Testis (tissue), 3 donors: ENCODE measurements around the gene DAP3. TPM values are rescaled to one million over a fixed set of nuclear protein-coding genes. Genes with fewer than 3 reads are reported as not detected.
"Not testable (repeated sequence)": the region's sequence is repeated elsewhere in the genome, so short reads cannot be mapped to it uniquely, and the experiment has no call there.

Experiments used
- DNase-seq: peaks from one replicate; pipeline ENCODE4 v3.0.0-alpha.2; 2019
- H3K27ac ChIP-seq, 2 donors: fragments of 200-600 bp; sonication (generic); one replicate each; pipeline ENCODE4 v1.5.1; 2019
- H3K27me3 ChIP-seq: fragments of 200-600 bp; sonication (generic); one replicate; pipeline ENCODE4 v1.5.1; 2019
- H3K36me3 ChIP-seq: fragments of 200-600 bp; sonication (generic); one replicate; pipeline ENCODE4 v1.5.1; 2017; ENCODE audit warnings: low read depth; ENCODE audit errors: missing control alignments
- H3K4me1 ChIP-seq: fragments of 200-600 bp; sonication (generic); one replicate; pipeline ENCODE4 v1.5.1; 2019
- H3K4me3 ChIP-seq, 2 donors: fragments of 200-600 bp; sonication (generic); one replicate each; pipeline ENCODE4 v1.5.1; 2017 to 2019
- H3K9me3 ChIP-seq: fragments of 200-600 bp; sonication (generic); one replicate; pipeline ENCODE4 v1.5.1; 2017
- CTCF ChIP-seq, 3 experiments: fragments of 450-650 bp in 2 of 3; fragments of 200-600 bp in 1 of 3; sonication (generic) in 1 of 3; IDR thresholded peaks; one replicate each; pipeline ENCODE4 v1.5.1; 2016 to 2019; ENCODE audit warnings: antibody characterized with exemption in 3 of 3, mild to moderate bottlenecking in 2 of 3, moderate library complexity in 1 of 3
- POLR2A ChIP-seq: fragments of 450-650 bp; IDR thresholded peaks from one replicate; pipeline ENCODE4 v1.6.1; 2017; ENCODE audit warnings: antibody characterized with exemption, mild to moderate bottlenecking, moderate library complexity
- WGBS, 2 donors: methylation state at CpG; one replicate each; pipeline ENCODE4 v1.1.5; 2018; 5-methylcytosine and 5-hydroxymethylcytosine counted together
- intact Hi-C: fragments of 100-400 bp; cut with DNase I; formaldehyde crosslinking; loops from one replicate; pipeline ENCODE4 v1.15.1; 2023; ENCODE audit warnings: low total_unique reads
- polyA plus RNA-seq: library from polyadenylated mRNA; stranded (reverse); fragments of 350-450 nt; fragmentation: Illumina TruSeq; extraction: RNeasy Lipid Tissue Mini Kit (QIAGEN cat#74804); gene quantifications from one replicate; pipeline ENCODE4 v1.2.3, GENCODE V29; 2014; ENCODE audit warnings: low read depth, low replicate concordance; ENCODE audit not compliant: insufficient read depth
- total RNA-seq, 2 donors: library from RNA; depleted of rRNA; stranded (reverse); fragments of >200 nt; gene quantifications; one replicate each; pipeline ENCODE4 v1.2.3, GENCODE V29; 2016

Gene DAP3
- total and polyA plus RNA-seq, 3 donors from 2014 or later: 121 to 286 (median 277) TPM

DNA sequence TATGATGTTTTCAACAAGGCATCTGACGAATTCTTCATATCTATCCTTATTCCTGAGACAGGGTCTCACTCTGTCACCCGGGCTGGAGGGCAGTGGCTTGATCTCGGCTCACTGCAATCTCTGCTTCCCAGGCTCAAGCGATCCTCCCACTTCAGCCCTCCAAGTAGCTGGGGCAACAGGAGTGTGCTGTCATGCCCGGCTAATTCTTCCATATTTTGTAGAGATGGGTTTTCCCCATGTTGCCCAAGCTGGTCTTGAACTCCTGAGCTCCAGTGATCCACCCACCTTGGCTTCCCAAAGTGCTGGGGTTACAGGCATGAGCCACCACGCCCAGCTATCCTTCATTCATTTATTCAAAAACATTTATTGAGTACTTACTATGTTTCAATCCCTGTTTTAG lies 8.4 kb upstream of the DAP3 start:
- Histone ChIP-seq H3K27ac (no peak overlapping the region), H3K4me3 (no peak overlapping the region), H3K36me3 (no peaks in the 10 kb centered on the region), H3K27me3 (no peaks in the 10 kb centered on the region), H3K4me1 (no peaks in the 10 kb centered on the region), H3K9me3 (no peaks in the 10 kb centered on the region)
- TF ChIP-seq POLR2A (no peak), CTCF (IDR thresholded peaks at IDR 0.05) (no peak)
- intact Hi-C loops: no loop called here
- 81 to 91% methylated on average over 6 of the region's 6 CpGs for whole genome bisulfite sequencing, 2 donors
- DNase-seq: no peak

DNA sequence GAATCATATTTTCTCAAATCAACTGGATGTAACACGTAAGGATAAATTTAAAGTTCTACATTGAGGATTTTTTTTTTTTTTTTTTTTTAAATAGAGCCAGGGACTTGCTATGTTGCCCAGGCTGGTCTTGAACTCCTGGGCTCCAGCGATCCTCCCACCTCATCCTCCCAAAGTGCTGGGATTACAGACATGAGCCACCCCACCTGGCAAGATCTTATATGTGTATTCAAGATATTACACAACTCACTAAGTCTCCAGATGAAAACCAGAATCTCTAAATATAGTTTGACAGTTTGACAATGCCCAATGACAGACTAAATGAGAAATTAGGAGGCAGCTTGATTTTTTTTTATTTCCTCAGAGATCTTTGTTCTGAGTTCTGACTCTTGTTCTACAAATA lies 7.1 kb upstream of the DAP3 start:
- 85 to 94% methylated on average over 2 of the region's 2 CpGs for WGBS, 2 donors
- Histone ChIP-seq H3K36me3 (no peaks in the 10 kb centered on the region), H3K9me3 (no peaks in the 10 kb centered on the region), H3K27me3 (no peaks in the 10 kb centered on the region), H3K4me1 (peaks cover 5% of the 10 kb centered on the region), H3K4me3 (no peak overlapping the region), H3K27ac (no peak overlapping the region)
- intact Hi-C loops: no loop called here
- TF ChIP-seq POLR2A (no peak), CTCF (IDR thresholded peaks at IDR 0.05) (no peak)
- no peak for DNase-seq

DNA sequence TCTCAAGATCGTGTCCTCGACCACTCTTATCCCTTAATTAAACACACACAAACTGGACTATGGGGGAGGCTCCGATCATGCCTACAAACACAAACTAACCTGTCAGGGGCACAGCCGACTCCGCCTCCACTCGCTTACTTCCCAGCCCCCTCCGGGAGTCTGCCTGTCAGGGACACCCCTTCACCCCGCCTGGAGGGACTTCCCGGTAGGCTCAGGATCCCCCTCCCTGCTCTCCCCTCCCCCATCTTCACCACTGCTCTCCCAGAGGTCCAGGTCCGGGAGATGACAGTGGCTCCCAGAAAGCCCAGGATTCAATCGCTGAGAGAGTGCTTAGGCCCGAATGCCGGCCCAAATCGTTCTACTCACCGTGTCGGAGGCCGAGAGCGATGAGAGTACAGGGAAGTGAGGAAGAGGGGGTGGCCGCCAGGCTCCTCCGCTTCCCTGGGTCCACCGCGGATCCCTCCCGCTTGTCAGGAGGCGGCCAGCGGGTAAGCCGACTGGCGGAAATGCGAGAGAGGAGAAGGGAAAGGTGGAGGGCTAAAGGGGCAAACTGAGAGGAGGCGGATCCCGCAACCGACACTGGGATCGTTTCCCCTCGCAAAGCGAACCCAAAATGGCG lies 1.1 kb upstream of the DAP3 start:
- intact Hi-C loops, H3K9me3 ChIP-seq, H3K36me3 ChIP-seq, H3K27me3 ChIP-seq: not testable (repeated sequence)
- peaks cover 23% of the 10 kb centered on the region for H3K4me1 ChIP-seq
- H3K27ac ChIP-seq: peak overlapping the region; percentile 98 to 99
- peak overlapping the region; percentile 96 to 100 for H3K4me3 ChIP-seq
- WGBS, 2 donors: 1% methylated on average over 23 to 28 of the region's 35 CpGs
- DNase-seq: peak; percentile 47

GRCh38 chr1:155688324-155689080 lies 389 bp upstream of the DAP3 start, which contains the start of gene YY1AP1:
YY1AP1 (minus strand) TSS chr1:155688774; CDS start chr1:155680436, 8,338 bp downstream.
- H3K36me3 ChIP-seq: no peaks in the 10 kb centered on the region
- no peaks in the 10 kb centered on the region for H3K27me3 ChIP-seq
- peak within 1 kb of the TSS; percentile 96 to 100 for H3K4me3 ChIP-seq
- no peaks in the 10 kb centered on the region for H3K9me3 ChIP-seq
- WGBS, 2 donors: 0 to 2% methylated on average over 25 to 80 of the region's 81 CpGs
- H3K27ac ChIP-seq: peak within 1 kb of the TSS; percentile 98 to 99
- H3K4me1 ChIP-seq: peaks cover 23% of the 10 kb centered on the region
- peak; percentile 93 for DNase-seq
- intact Hi-C loops: no loop called here
- TF ChIP-seq CTCF (IDR thresholded peaks at IDR 0.05): peak in 1 of 3 experiments; percentile 40
- peak; percentile 66 for TF ChIP-seq POLR2A

DNA sequence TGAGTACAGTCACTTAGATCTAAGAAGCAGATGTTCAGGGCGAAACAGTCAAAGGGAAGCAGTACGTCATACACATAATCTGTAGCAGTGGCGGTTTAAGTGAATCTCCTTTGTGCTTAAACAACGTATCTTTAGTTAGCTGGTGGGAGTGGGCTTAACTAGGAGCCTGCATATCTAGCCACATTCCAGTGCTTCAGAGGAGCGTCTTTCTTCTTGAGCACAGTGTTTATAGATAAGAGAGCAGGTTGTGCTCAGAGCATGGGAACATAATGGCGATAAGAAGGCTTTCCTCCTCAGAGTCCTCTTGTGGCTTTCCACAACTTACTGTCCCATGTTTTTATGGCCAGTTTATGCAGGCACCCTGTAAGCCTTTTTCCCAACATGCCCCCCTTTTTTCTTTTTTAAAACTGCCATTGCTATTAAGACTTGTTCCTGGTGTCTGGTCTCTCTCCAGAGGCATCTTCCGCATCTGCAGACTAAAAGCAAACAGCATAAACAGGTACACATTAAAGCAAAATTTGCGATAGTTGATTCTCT lies 3.2 kb downstream of the DAP3 start:
- intact Hi-C loops: no loop called here
- H3K4me3 ChIP-seq: no peak overlapping the region
- TF ChIP-seq CTCF (IDR thresholded peaks at IDR 0.05): no peak
- no peak for TF ChIP-seq POLR2A
- 68 to 69% methylated on average over 8 of the region's 8 CpGs for WGBS, 2 donors
- H3K9me3 ChIP-seq: no peaks in the 10 kb centered on the region
- no peaks in the 10 kb centered on the region for H3K27me3 ChIP-seq
- H3K27ac ChIP-seq: no peak overlapping the region
- peak; percentile 61 for DNase-seq
- H3K4me1 ChIP-seq: peaks cover 22% of the 10 kb centered on the region
- no peaks in the 10 kb centered on the region for H3K36me3 ChIP-seq
